ENCODE results near the gene POLN.

The POLN gene

GRCh38 chr4:2154215-2154740 is 87.6 kb downstream of the POLN start:
- no peak for DNase-seq

DNA sequence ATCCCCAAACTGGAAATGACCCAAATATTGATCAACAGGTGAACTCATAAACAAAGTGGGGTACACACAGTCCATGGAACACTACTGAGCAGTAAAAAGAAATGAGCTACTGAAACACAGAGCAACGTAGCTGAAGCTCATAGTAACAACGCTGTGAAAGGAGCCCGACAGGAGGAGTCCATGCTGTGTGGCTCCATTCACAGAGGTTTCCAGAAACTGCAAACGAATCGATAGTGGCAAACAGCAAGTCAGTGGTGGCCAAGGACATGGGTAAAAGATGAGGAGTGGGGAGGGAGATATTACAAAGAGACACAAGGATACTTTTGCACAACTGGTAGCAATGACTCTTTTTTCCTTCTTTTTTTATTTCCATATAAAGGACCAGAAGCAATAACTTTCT is 90.4 kb downstream of the POLN start:
- DNase-seq: no peak

DNA sequence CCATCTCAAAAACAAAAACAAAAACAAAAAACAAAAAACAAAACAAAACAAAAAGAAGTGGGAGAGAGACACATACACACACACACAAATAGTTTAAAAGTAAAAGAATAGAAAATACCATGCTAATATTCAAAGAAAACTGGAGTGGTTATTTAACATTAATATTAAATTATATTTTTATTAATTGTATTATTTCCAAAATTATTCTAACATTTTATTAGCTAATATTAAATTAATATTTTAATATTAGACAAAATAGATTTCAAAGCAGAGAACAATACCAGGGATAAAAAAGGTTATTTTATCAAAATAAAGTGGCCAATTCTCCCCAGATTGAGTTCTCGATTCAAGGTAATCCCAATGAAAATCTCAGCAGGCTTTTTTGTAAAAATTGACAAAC is 91.8 kb downstream of the POLN start:
- DNase-seq: no peak

GRCh38 chr4:2142630-2143427 is 99.1 kb downstream of the POLN start:
- DNase-seq: no peak

GRCh38 chr4:2141762-2142451 is 100.0 kb downstream of the POLN start:
- DNase-seq: no peak

DNA sequence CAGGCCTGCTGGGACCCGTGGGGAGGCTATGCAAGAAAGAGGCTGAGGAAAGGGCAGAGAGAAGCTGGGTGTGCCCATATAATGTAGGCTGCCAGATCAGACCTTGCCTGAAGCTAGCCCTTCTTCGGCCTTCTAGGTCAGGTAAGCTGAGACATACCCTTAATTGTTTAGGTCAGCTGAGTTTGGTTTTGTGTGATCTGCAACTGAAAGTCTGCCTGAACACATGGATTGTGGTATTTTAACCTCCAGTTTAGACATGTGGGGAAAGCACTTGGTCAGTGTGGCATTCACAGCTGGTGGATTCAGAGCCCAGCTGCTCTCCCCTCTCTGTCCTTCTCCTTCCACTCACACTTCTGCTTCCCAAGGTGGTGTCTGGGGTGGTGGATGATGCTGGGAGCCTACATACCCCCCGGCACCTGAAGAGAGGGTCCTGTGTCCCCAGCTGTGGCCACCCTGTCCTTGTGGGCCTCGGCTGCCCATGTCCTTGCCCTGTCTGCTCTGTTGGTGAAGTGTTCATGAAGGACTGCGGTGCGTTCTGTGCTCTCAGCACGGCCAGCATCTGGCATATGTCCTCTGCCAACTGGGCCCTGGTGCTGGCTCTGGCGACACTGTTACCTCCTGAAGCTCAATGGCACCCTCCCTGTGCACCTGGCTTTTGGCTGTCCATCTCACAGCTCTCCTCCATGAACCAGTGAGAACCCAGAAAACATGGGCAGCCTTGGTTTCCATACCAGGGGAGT is 100.7 kb downstream of the POLN start:
- no peak for DNase-seq

GRCh38 chr4:2138846-2139500 is 102.9 kb downstream of the POLN start:
- no peak for DNase-seq

DNA sequence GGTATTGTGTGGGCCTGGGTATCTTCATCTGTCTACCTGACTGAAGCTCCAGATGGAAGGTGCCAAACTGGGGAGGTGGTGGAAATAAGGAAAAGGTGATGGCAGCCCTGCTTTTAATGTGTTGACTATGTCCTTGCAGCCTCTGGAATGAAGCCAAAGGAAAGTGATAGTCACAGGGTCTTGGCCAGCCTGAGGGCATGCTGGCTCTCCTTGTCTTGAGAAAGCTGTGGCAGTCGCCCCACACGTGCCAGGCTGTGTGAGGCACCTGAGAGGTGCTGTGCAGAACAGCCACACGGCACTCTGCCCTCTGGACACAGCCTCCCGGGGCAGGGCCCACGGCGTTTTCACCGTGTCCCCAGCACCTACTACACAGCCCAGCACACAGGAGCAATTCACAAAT is 105.2 kb downstream of the POLN start:
- DNase-seq: no peak

DNA sequence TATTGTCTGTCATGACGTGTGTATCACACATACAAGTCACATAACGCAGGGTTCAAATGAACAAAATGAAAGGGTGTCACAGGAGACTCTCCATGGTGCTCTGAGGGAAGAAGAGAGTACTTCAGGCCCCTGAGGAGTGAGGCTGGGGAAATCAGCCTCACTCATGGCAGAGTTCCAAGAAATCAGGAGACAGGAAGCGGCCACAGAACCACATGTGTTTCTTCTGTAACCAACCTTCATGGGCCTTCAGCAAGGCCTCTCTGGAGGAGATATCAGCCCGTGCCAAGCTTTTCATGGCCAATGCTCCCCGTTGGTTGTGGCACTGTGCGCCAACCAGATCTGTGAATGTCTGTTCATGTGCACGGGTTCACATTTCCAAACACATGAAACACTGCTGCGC is 106.8 kb downstream of the POLN start:
- DNase-seq: no peak

DNA sequence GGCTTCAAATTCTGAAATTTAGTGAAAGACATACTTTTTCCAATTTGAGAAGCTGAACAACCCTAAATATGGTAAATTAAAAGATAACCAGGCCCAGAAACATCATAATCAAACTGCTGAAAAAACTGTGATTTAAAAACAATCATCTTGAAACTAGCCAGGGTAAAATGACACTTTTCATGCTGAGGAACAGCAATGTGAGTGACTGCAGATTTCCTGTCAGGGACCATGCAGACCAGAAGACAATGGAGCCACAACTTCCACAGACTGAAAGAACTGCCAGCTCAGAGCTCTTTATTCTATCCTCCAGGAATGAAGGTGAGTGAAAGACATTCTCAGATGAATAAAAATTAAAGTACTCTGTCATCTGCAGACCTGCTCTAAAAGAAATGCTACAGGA is 109.5 kb downstream of the POLN start:
- no peak for DNase-seq

GRCh38 chr4:2127609-2128332 is 114.2 kb downstream of the POLN start:
- DNase-seq: no peak

- DNase-seq: no peak
Measured at GRCh38 chr4:2126309-2127043, 115.4 kb downstream of the POLN start.

DNA sequence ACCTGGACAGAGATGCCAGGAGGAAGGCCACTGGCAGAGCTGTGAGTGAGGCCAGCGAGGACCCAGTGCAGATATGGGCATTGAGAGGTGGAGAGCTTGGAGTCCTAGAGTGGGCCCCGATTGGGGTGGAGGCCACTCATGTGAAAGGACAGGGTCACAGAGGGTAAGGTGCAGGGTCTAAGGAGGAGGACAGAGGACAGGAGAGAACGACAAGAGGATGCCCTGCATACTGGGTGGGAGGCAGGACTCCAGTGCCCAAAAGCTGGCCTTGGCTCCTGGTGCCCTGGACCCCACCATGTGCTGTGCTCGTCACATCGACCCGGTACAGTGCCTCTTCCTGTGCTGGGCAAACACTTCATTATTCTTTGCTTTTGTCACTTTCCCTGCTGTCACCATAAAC is 116.1 kb downstream of the POLN start:
- no peak for DNase-seq

- DNase-seq: no peak
Measured at GRCh38 chr4:2125023-2125422, 116.9 kb downstream of the POLN start.

- no peak for DNase-seq
Measured at GRCh38 chr4:2116687-2117400, 125.1 kb downstream of the POLN start.

GRCh38 chr4:2105559-2105958 is 136.4 kb downstream of the POLN start:
- no peak for DNase-seq

GRCh38 chr4:2104556-2105345 is 137.2 kb downstream of the POLN start:
- DNase-seq: no peak

GRCh38 chr4:2103843-2104547 is 137.9 kb downstream of the POLN start:
- no peak for DNase-seq

- no peak for DNase-seq
Measured at GRCh38 chr4:2103127-2103842, 138.6 kb downstream of the POLN start.

Data from cortex of kidney (tissue), 1 donor.